Stimulated activated CD8-positive, alpha-beta memory T cell treated with anti-CD3 and anti-CD28 coated beads, Interleukin-12 subunit alpha, Interleukin-12 subunit beta, amount 100 ng/mL, for 24 hours (primary cell): Measurements from ENCODE around the gene DPH3.

Experiments used
- DNase-seq: peaks from one replicate; pipeline ENCODE4 v3.0.0-alpha.2; 2020; ENCODE audit errors: extremely low read depth

DPH3 gene

GRCh38 chr3:16233806-16234205 is 30.9 kb downstream of the DPH3 start:
- no peak for DNase-seq

- DNase-seq, result no peak
These were observed 32.8 kb downstream of the DPH3 start for GRCh38 chr3:16231983-16232382.

- no peak for DNase-seq
These were observed 35.1 kb downstream of the DPH3 start for GRCh38 chr3:16229681-16230080.

GRCh38 chr3:16227566-16227965 is 37.2 kb downstream of the DPH3 start:
- no peak for DNase-seq

- DNase-seq, result no peak
These were observed 40.4 kb downstream of the DPH3 start for GRCh38 chr3:16224325-16224724.

GRCh38 chr3:16222547-16222946 is 42.2 kb downstream of the DPH3 start:
- no peak for DNase-seq

GRCh38 chr3:16221990-16222389 is 42.8 kb downstream of the DPH3 start:
- DNase-seq, result no peak

GRCh38 chr3:16219777-16220176 is 45.0 kb downstream of the DPH3 start:
- DNase-seq, result no peak

- no peak for DNase-seq
These were observed 48.3 kb downstream of the DPH3 start for GRCh38 chr3:16216373-16216935.

- DNase-seq, result no peak
These were observed 50.4 kb downstream of the DPH3 start for GRCh38 chr3:16214366-16214765.

GRCh38 chr3:16211176-16211904 is 53.4 kb downstream of the DPH3 start:
- DNase-seq, result no peak
